Measurements from ENCODE around the gene ZFYVE16.
"Not testable (repeated sequence)": the region's sequence is repeated elsewhere in the genome, so short reads cannot be mapped to it uniquely, and the experiment has no call there.

ZFYVE16 gene

DNA sequence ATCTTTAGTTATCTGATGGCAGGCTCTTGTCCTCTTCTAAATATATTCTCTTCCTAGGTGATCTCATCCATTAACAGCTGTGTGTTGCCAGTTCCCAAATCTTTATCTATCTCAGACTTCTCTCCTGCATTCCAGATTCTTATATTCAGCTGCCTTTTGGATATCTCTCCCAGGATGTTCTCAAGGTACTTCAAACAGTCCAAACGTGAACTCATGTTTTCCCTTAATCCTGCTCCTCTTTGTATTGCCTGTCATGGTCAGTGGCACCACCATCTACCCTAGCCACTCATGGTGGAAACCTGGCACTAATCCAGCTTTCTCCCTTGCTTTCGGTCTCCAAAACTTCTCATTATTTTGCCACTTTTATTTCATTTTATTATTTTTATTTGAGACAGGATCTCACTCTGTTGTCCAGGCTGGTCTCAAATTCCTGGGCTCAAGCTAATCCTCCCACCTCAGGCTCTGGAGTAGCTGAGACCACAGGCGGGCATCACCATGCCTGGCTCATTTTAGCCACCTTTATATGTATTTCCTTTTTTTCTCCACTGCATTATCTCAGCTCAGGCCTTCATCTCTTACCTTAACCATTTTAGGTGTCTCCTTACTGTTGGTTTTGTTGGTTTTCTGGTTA is 3.8 kb downstream of the ZFYVE16 start:
- DNase-seq, result no peak

DNA sequence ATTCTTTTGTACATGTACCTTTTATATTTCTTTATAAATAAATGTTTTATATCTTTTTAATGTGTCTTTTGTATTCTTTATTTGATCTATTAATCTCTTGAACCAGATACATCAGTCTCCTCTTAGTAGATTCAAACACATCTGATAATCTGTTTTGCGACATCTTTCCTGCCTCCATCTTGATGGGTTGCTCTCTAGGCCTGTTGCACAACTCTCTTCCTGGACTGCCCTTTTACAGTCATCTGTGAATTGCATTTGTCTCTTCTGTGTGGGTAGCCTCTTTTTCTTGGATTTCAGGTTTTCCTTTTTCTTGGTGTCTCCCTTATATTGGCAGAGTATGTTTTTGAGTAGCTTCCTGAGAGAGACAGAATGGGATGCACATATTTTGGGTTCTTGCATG is 6.2 kb downstream of the ZFYVE16 start:
- DNase-seq, result no peak

DNA sequence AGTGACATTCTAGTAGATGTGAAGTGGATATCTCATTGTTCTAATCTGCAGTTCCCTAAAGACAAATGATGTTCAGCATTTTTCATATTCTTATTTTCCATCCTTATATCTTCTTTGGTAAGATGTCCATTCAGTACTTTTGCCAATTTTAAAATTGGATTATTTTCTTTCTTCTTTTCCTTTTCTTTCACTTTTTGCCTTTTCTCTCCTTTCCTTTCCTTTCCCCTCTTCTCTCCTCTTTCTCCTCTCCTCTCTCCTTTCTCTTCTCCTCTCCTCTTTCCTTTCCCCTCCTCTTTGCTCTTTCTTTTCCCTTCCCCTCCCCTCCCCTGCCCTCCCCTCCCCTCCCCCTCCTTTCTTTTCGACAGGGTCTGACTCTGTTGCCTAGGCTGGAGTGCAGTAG is 10.1 kb downstream of the ZFYVE16 start:
- DNase-seq, result no peak

DNA sequence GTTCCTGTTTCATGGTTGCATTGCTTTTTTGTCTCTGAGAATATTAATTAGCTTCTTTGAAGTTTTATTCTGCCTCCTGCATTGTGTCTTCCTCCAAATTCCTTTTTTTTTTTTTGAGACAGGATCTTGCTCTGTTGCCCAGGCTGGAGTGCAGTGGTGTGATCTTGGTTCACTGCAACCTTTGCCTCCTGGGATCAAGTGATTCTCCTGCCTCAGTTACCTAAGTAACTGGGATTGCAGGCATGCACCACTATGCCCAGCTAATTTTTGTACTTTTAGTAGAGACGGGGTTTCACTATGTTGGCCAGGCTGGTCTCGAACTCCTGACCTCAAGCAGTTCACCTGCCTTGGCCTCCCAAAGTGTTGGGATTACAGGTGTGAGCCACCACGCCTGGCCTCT is 16.5 kb downstream of the ZFYVE16 start:
- not testable (repeated sequence) for DNase-seq

DNA sequence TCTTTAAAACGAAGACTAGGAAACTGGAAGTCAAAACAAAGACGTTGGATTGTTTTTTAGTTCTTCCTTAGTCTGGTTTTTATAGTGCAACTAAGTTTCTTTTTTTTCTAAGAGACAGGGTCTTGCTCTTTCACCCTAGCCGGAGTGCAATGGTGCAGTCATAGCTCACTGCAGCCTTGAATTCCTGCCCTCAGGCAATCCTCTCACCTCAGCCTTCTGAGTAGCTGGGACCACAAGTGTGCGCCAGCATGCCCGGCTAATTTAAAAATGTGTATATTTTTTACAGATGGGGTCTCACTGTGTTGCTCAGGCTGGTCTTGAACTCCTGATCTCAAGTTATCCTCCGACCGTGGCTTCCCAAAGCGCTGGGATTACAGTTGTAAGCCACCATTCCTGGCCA is 27.6 kb downstream of the ZFYVE16 start:
- no peak for DNase-seq

DNA sequence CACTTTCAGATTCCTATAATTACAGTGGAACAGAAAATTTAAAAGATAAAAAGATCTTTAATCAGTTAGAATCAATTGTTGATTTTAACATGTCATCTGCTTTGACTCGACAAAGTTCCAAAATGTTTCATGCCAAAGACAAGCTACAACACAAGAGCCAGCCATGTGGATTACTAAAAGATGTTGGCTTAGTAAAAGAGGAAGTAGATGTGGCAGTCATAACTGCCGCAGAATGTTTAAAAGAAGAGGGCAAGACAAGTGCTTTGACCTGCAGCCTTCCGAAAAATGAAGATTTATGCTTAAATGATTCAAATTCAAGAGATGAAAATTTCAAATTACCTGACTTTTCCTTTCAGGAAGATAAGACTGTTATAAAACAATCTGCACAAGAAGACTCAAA is 29.5 kb downstream of the ZFYVE16 start:
- DNase-seq, result no peak

DNA sequence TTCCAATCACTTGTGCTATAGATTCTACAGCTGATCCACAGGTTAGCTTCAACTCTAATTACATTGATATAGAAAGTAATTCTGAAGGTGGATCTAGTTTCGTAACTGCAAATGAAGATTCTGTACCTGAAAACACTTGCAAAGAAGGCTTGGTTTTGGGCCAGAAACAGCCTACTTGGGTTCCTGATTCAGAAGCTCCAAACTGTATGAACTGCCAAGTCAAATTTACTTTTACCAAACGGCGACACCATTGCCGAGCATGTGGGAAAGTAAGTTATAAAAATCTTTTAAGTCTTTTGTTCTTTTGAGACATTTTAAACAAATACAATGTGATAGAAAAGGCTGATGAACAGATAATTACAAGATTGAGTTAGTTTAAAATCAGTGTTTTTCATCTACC is 30.9 kb downstream of the ZFYVE16 start:
- DNase-seq, result no peak

DNA sequence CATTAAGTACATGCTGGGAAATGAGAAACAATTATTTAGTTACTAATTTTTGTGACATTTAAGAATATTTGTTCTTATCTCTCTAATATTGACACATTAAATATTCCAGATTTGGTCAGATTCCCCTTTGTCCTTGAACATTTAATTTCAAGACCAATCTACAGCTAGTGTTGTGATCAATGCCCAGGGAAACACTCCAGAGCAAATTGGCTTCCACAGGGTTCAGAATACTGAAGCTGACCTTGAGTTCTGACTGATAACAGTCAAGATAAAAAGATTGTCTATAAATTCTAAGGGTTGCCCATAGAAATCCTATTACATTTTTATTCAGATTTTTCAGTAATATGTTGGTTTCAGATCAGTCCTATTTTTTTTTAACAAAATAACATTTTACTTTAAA is 31.3 kb downstream of the ZFYVE16 start:
- no peak for DNase-seq

DNA sequence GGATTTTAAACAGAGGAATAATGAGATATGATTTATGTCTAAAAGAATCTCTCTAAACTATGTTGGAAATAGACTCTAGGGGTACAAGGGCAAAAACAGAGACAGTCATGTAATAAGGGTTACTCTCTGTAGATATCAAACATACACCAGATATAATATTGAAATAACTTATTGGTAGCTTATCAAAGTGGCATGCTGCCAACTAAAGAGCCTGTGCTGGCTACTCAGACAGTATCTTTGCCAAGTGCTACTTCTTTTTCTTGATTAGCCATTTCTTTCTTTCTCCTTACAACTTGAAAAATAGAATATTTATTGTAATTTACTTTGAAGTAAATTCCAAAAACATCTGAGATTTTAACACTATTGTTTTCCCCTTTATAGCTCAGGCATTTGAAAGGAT is 34.9 kb downstream of the ZFYVE16 start:
- no peak for DNase-seq

DNA sequence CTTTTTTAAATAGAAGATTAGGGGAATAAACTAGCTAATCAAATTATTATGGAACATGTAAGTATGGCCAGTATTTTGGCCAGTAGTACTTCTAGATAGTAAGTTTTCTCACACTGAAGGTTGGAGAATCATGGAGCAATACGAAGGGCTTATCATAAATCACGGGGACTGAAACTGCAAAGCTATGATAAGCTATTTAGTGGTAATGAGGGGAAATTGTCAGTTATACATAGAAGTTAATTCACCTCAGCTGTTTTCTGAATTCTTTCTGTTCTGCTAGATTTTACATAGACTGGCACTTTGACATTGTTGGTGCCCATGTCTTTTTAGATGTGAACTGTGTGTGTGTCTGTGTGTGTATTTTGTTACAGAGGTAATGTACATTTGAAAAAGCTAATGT is 45.5 kb downstream of the ZFYVE16 start:
- no peak for DNase-seq

DNA sequence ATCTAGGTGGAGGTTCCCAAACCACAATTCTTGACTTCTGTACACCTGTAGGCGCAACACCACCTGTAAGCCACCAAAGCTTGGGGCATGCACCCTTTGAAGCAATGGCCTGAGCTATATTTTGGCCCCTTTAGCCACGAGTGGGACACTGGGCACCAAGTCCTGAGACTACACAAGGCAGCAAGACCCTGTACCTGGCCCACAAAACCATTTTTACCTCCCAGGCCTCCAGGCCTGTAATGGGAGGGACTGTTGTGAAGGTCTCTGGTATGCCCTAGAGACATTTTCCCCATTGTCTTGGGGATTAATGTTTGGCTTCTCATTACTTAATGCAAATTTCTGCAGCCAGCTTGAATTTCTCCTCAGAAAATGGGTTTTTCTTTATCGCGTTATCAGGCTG is 55.4 kb downstream of the ZFYVE16 start:
- no peak for DNase-seq

DNA sequence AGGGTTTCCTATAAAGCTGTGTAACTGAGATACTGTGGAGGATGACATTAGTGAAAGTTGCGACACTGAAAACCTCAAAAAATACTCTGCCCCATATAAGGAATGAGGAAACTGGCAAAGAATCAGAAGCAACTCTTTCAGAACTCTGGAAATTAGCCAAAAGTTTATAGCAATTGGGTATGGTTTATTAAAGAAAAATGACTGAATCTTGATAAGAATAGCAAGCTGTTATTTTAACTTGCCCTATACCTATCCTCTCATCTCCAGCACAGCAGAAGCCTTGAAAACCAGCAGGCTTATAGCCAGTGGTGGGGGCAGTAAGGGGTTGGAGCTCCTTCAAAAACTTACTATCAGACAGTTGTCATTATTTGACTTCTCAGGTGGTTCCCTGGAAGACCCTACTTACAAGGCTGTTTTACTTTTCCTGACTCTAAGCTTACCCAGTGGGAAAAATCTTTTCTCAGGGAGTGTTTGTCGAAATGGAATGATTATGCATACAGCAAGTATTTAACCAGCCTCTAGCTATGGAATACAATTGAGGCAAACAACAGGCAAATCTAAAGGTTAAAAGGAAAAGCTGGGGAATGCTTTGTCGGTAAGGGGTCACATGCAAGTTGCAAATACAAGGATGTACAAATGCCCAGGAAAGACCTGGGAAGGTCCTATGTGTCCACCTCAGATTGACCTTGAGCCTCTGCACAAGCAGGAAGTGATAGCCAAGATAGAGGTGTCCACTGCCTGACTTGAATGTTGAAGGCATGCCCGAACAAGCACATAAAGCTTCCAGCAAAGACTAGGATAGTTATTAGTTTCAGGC is 59.0 kb downstream of the ZFYVE16 start:
- DNase-seq, result no peak

DNA sequence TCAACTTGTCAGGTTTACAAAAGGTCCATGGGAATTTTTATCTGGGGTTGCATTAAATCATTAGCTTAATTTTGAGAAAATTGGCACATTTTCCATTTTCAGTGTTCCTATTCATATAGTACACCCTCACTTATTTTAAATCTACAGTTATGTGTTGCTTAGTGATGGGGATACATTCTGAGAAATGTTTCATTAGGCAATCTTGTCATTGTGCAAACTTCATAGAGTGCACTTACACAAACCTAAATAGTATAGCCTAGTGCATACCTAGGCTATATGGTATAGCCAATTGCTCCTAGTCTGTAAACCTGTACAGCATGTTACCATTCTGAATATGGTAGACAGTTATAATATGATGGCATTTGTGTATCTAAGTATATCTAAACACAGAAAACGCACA is 60.3 kb downstream of the ZFYVE16 start:
- DNase-seq, result no peak

DNA sequence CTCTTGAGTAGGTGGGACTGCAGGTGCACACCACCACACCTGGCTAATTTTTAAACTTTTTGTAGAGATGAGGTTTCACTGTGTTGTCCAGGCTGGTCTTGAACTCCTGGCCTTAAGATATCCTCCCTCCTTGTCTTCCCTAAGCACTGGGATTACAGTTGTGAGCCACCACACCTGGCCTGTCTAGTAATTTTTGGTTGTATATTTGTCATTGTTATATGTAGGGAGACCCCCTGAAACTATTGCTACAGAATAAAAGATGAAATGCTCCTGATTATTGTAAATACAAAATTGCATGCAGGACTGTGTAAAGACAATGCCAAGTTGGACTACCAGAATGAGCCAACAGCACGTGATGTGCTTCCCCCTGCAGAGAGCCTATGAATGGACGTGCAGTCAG is 62.8 kb downstream of the ZFYVE16 start:
- not testable (repeated sequence) for DNase-seq

DNA sequence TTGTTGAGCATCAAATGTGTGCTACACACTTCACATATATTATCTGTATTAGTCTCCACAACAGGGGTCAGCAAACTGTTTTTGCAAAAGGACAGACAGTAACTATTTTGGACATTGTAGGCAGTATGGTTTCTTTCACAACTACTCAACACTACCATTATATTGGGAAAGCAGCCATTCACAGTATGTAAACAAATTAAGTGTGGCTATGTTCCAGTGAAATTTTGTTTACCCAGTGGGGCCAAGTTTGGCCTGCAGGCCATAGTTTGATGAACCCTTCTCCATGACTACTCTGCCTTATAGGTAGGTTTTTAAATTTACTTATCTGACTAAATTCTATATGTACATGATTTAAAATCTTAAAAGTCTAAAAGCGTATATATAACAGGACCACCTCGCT is 67.1 kb downstream of the ZFYVE16 start:
- DNase-seq, result no peak

DNA sequence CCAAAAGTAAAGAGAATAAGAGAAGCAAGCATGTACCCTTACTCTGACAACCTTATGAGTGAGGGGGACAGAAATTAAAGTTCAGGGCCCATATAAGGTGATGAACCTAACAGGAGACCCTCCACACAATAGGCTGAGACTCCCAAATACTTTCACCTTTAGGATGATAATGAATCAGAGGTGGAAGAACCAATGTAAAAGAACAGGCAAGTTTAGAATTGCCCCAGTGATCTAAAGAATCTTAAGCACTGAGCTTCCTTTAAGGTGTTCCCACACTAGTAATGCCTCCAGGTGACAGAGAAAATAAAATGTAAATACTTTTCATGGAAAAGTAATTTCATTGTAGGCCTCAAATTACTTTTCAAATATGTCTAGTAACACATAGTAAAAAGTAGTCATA is 71.8 kb downstream of the ZFYVE16 start:
- no peak for DNase-seq

DNA sequence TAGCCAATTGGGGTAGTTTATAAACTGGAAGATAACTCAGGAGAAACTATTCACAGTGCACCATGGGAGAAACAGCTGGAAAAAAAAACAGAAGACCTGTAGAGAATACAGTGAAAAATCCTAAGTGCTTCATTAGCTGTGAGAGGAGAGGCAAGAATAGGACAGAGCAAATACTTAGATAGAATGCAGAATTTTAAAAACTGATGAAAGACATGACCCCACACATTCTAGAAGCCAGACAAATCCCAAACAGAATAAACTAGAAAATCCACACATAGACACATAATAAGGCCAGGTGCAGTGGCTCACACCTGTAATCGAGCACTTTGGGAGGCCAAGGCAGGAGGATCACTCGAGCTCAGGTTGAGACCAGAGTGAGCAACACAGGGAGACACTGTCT is 72.5 kb downstream of the ZFYVE16 start:
- no peak for DNase-seq

DNA sequence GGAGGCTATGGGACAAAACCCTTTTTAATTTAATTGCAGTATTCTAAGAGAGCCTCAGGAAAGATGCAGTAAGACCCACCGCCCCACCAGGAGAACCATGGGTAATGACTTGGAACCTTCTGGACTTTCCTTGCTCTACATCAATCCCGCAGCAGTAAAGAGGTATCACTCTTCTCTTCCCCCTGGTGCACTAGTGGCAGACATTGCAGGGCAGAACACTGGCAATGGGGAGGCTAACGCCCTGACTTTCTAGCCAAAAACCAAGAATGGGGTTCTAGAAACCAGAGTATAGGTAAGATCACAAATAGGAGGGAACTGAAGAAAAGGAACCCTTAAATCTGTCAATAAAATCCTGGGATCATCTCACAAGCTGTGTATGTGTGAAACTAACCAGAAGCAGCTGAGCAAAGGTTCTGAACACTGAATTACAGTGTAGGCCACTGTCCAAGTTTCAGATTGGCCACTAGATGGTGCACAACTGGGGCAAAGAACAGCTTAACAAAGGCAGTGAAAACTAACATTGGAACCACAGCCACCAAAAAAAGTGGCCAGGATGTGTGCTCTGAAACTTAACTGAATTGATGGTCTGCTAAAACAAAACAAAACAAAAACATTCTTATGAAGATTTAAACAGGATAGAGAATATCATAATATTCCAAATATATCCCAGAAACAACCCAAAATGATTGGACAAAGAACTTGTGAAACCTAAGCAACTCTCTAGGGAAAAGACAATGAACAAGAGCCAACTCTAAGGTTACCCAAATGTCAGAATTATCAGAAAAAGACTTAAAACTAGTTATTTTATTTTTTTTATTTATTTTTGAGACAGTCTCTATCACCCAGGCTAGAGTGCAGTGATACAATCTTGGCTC is 73.4 kb downstream of the ZFYVE16 start:
- DNase-seq, result no peak

DNA sequence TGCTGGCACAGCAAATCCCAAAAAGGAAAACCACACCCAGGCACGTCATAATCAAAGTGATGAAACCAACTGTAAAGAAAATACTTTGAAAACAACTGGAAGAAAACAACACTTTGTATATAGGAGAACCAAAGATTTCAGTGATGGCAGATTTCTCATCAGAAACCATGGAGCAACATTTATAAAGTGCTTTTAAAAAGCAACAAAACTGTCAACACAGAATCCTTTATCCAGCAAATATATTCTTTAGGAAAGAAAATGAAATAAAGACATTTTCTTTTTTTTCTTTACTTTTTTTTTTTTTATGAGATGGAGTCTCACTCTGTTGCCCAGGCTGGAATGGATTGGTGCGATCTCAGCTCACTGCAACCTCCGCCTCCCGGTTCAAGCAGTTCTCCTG is 74.7 kb downstream of the ZFYVE16 start:
- DNase-seq, result no peak

DNA sequence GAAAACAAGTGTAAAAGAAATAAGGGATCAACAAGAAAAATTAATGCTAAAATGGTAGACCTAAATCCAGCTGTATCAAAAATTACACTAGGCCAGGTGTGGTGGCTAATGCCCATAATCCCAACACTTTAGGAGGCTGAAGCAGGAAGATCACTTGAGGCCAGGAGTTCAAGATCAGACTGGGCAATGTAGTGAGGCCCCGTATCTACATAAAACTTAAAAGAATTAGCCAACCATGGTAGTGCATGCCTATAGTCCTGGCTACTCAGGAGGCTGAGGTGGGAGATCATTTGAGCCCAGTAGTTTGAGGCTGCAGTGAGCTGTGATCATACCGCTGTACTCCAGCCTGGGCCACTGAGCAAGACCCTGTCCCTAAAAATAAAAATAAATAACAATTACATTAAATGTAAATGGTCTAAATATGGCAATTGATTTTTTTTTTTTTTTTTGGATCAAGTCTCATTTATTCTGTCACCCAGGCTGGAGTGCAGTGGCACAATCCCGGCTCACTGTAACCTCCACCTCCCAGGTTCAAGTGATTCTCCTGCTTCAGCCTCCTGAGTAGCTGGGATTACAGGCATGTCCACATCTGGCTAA is 75.9 kb downstream of the ZFYVE16 start:
- no peak for DNase-seq

DNA sequence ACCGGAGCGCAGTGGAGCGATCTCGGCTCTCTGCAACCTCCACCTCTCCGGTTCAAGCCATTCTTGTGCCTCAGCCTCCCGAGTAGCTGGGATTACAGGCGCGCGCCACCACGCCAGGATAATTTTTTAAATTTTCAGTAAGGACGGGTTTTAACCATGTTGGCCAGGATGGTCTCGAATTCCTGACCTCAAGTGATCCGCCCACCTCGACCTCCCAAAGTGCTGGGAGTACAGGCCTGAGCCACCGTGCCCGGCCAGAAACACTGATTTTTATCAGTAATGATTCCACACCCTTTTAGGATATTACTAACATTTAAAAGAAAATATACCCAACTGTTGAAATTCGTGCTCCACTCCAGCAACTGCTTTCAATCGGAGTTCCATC is 79.6 kb downstream of the ZFYVE16 start:
- DNase-seq, result no peak

DNA sequence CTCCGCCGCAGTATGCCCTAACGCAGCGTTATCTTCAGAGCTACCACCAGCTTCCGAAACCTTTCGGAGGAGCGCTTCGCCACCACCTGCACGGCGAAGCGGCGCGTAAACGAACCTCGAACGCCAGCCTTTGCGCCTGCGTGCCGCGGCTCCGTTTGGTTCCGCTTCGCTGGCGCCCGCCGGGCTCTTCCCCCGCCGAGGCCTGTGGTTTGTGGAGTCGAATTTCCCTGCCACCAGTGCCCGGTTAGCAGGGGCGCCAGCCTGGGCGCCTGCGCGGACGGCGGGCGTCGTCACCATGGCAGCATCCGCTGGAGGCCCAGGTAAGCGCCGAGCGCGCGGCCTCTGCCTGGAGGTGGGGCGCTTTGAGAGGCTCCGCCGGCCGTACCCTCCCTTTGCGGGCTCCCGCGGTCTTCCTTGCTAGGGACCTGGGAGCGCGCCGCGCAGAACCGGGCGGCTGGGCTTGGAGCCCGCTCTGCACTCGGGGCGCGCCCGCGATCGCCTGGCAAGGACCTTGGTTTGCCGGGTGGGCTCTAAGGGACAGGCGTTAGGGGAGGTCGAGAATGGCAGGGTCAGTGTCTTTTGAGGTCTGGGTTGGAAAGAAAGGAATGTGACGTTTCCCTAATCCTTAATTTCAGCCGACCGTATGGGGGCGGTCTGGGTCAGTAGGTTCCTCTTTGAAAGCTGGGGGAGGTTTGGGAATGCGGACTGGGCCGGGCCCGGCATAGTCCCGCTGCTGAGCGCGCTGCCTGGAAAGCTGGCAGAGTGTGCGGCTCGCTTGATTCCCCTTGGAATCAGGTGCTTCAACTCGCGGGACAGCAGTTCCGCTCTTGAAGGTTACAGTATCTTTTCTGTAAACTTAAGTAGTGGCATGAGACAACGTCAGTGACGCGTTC is 80.2 kb downstream of the ZFYVE16 start, which contains the start of gene FAM151B:
FAM151B (plus strand) TSS at position 272 of the 893 bp plus-strand sequence; CDS start at position 296, 24 bp downstream.
- peak; percentile 89 for DNase-seq
